ENCODE results near the gene THTPA. TPM values are rescaled to one million over a fixed set of nuclear protein-coding genes. Genes with fewer than 3 reads are reported as not detected.

The THTPA gene
- total and polyA plus RNA-seq, 2 of the 13 experiments (the other 11 are each of a cell fraction or from before 2014, with no cell fraction given), result 7.4 to 8.7 TPM

GRCh38 chr14:23513005-23513817 lies 42.9 kb upstream of the THTPA start:
- no peak for FAIRE-seq
- H3K9ac ChIP-seq (ENCODE audit: insufficient read depth, low read depth, low read length), result no peak overlapping the region
- POLR2A ChIA-PET, result no interaction called here
- no peak overlapping the region for H3K4me3 ChIP-seq (replicated peaks in 1 of 3; ENCODE audit: insufficient read depth in 1 of 3, low read depth in 2 of 3, low read length in 3 of 3)
- DNase-seq (ENCODE audit: low spot score), result no peak
- no peak overlapping the region for H3K4me2 ChIP-seq (ENCODE audit: low read depth, low read length)
- intact Hi-C loops (cut with micrococcal nuclease; ENCODE audit: unreplicated experiment), result no loop called here
- no peaks in the 10 kb centered on the region for H3K79me2 ChIP-seq (ENCODE audit: insufficient read depth, low read length)
- H3K9me3 ChIP-seq (ENCODE audit: low read length), result no peaks in the 10 kb centered on the region
- no TSS peak for BruUV-seq (replicated peaks)
- H3K27me3 ChIP-seq (ENCODE audit: control insufficient read depth in 1 of 2, insufficient read depth in 2 of 2, low read length in 2 of 2), result no peaks in the 10 kb centered on the region
- in situ Hi-C loops (cut with HindIII; ENCODE audit: extremely low pct_ligation_motif_present, low pct_unique_long_range_greater_than_20kb), result no loop called here
- no peak overlapping the region for H2AFZ ChIP-seq (ENCODE audit: low read length)
- no peaks in the 10 kb centered on the region for H4K20me1 ChIP-seq (ENCODE audit: insufficient read depth, low read length)
- CTCF ChIA-PET (ENCODE audit: low intra/inter-chr PET ratio, low total read pairs), result no interaction called here
- 92% methylated on average over 25 of the region's 25 CpGs for WGBS (ENCODE audit: low lambda C conversion rate)
- no peak overlapping the region for H3K27ac ChIP-seq (ENCODE audit: extremely low read length, insufficient read depth, low read length)
- H3K4me1 ChIP-seq (ENCODE audit: insufficient read depth, low read length), result no peaks in the 10 kb centered on the region
- no peak for ATAC-seq
- H3K36me3 ChIP-seq (replicated peaks in 1 of 2; ENCODE audit: control insufficient read depth in 1 of 2, insufficient read depth in 2 of 2, low read length in 2 of 2), result peaks cover 0 to 6% of the 10 kb centered on the region in 2 experiments; a peak in 2 of 5 replicates
- TF ChIP-seq MED13 (CRISPR knock-in tag; IDR thresholded peaks at IDR 0.05) (no peak), ZNF207 (IDR thresholded peaks at IDR 0.05; ENCODE audit: borderline replicate concordance) (0 out of 2 replicates have a peak, but pooled peaks have one; percentile 39), NBN (conservative IDR thresholded peaks at IDR 0.05) (peak; percentile 18; the same call in 1 of the 2 replicates), NFE2L2 (IDR thresholded peaks at IDR 0.05; ENCODE audit: low read length) (no peak), DR1 (CRISPR knock-in tag; IDR thresholded peaks at IDR 0.05) (no peak), ZNF547 (CRISPR knock-in tag; IDR thresholded peaks at IDR 0.05) (no peak), ETV6 (CRISPR knock-in tag; conservative IDR thresholded peaks at IDR 0.05) (0 out of 2 replicates have a peak, but pooled peaks have one; percentile 40), ZNF3 (CRISPR knock-in tag; IDR thresholded peaks at IDR 0.05) (no peak), SKIL (CRISPR knock-in tag; IDR thresholded peaks at IDR 0.05; ENCODE audit: borderline replicate concordance) (0 out of 2 replicates have a peak, but pooled peaks have one; percentile 23)
- TF ChIP-seq, protein P1, sequence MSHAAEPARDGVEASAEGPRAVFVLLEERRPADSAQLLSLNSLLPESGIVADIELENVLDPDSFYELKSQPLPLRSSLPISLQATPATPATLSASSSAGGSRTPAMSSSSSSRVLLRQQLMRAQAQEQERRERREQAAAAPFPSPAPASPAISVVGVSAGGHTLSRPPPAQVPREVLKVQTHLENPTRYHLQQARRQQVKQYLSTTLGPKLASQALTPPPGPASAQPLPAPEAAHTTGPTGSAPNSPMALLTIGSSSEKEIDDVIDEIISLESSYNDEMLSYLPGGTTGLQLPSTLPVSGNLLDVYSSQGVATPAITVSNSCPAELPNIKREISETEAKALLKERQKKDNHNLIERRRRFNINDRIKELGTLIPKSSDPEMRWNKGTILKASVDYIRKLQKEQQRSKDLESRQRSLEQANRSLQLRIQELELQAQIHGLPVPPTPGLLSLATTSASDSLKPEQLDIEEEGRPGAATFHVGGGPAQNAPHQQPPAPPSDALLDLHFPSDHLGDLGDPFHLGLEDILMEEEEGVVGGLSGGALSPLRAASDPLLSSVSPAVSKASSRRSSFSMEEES (CRISPR knock-in tag; IDR thresholded peaks at IDR 0.05), result no peak
- TF ChIP-seq, protein P2, sequence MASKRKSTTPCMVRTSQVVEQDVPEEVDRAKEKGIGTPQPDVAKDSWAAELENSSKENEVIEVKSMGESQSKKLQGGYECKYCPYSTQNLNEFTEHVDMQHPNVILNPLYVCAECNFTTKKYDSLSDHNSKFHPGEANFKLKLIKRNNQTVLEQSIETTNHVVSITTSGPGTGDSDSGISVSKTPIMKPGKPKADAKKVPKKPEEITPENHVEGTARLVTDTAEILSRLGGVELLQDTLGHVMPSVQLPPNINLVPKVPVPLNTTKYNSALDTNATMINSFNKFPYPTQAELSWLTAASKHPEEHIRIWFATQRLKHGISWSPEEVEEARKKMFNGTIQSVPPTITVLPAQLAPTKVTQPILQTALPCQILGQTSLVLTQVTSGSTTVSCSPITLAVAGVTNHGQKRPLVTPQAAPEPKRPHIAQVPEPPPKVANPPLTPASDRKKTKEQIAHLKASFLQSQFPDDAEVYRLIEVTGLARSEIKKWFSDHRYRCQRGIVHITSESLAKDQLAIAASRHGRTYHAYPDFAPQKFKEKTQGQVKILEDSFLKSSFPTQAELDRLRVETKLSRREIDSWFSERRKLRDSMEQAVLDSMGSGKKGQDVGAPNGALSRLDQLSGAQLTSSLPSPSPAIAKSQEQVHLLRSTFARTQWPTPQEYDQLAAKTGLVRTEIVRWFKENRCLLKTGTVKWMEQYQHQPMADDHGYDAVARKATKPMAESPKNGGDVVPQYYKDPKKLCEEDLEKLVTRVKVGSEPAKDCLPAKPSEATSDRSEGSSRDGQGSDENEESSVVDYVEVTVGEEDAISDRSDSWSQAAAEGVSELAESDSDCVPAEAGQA (IDR thresholded peaks at IDR 0.05; ENCODE audit: low read depth), result no peak
- TF ChIP-seq, protein P2 (CRISPR knock-in tag; IDR thresholded peaks at IDR 0.05; ENCODE audit: borderline replicate concordance), result no peak

All from HepG2 (cell line).